Gastroesophageal sphincter (tissue), 4 donors: ENCODE results near the gene THRA. TPM values are rescaled to one million over a fixed set of nuclear protein-coding genes. Genes with fewer than 3 reads are reported as not detected.

Experiments
- ATAC-seq: fragments of 150-250 bp; one replicate; pipeline ENCODE4 v1.9.1; 2016; ENCODE audit warnings: mild to moderate bottlenecking, moderate library complexity
- H3K27ac ChIP-seq, 4 donors: fragments of 200-600 bp; sonication (generic) in 3 of 4; 1 replicate in 3 of 4; 2 replicates in 1 of 4; pipeline ENCODE4 v1.5.1; 2016 to 2019
- H3K27me3 ChIP-seq: fragments of 200-600 bp; sonication (generic); one replicate; pipeline ENCODE4 v1.5.1; 2019
- H3K36me3 ChIP-seq, 2 donors: fragments of 200-600 bp; sonication (generic); one replicate each; pipeline ENCODE4 v1.5.1; 2019; ENCODE audit warnings: control low read depth in 1 of 2
- H3K4me1 ChIP-seq, 3 donors: fragments of 200-600 bp; sonication (generic); 1 replicate in 2 of 3; 2 replicates in 1 of 3; pipeline ENCODE4 v1.5.1; 2016 to 2019; ENCODE audit warnings: control low read depth in 2 of 3
- H3K4me3 ChIP-seq, 2 donors: fragments of 200-600 bp; sonication (generic); one replicate each; pipeline ENCODE4 v1.5.1; 2019; ENCODE audit warnings: mild to moderate bottlenecking in 1 of 2, moderate library complexity in 1 of 2
- H3K9me3 ChIP-seq, 3 donors: fragments of 200-600 bp; sonication (generic); one replicate each; pipeline ENCODE4 v1.5.1; 2017 to 2019; ENCODE audit warnings: control low read depth in 2 of 3
- CTCF ChIP-seq, 4 experiments: fragments of 200-600 bp in 2 of 4; fragments of 450-650 bp in 2 of 4; sonication (generic) in 1 of 4; IDR thresholded peaks; one replicate each; pipeline ENCODE4 v1.5.1; 2017 to 2019; ENCODE audit warnings: antibody characterized with exemption in 4 of 4, mild to moderate bottlenecking in 2 of 4, moderate library complexity in 2 of 4
- EP300 ChIP-seq: sonication (generic); formaldehyde crosslinking; IDR thresholded peaks from one replicate; pipeline ENCODE4 v1.6.1; 2017; ENCODE audit warnings: antibody characterized with exemption, mild to moderate bottlenecking
- POLR2A ChIP-seq, 2 donors: fragments of 450-650 bp; IDR thresholded peaks; one replicate each; pipeline ENCODE4 v1.6.1; 2017; ENCODE audit warnings: antibody characterized with exemption in 2 of 2, mild to moderate bottlenecking in 2 of 2, moderate library complexity in 1 of 2
- POLR2AphosphoS5 ChIP-seq: sonication (generic); formaldehyde crosslinking; IDR thresholded peaks from one replicate; pipeline ENCODE4 v1.6.1; 2017; ENCODE audit warnings: antibody characterized with exemption
- WGBS, 2 donors: methylation state at CpG; one replicate each; pipeline ENCODE4 v1.1.5; 2018; ENCODE audit warnings: low coverage in 1 of 2; 5-methylcytosine and 5-hydroxymethylcytosine counted together
- total RNA-seq, 4 donors: library from RNA; depleted of rRNA; stranded (reverse); fragments of >200 nt; gene quantifications; one replicate each; pipeline ENCODE4 v1.1.0, GENCODE V29; 2016

The THRA gene
- total RNA-seq, 4 donors from 2014 or later: 84.8 to 133 (median 102) TPM

- H3K36me3 ChIP-seq: peaks cover 0 to 12% of the 10 kb centered on the region in 2 donors
- no peaks in the 10 kb centered on the region for H3K9me3 ChIP-seq
- ATAC-seq: no peak
- H3K4me1 ChIP-seq: peaks cover 41 to 100% (median 96%) of the 10 kb centered on the region in 3 donors
- H3K27me3 ChIP-seq: no peaks in the 10 kb centered on the region
- peak overlapping the region; percentile 66 to 99 (median 97) for H3K27ac ChIP-seq
- TF ChIP-seq POLR2AphosphoS5: no peak
- TF ChIP-seq POLR2A (IDR thresholded peaks at IDR 0.05): peak in 1 of 2 donors; percentile 19
- no peak for TF ChIP-seq CTCF (IDR thresholded peaks at IDR 0.05)
- no peak for TF ChIP-seq EP300
- peak overlapping the region; percentile 0 to 44 for H3K4me3 ChIP-seq
- WGBS, 2 donors: 0% methylated on average over 1 of the region's 16 CpGs; no CpG with 5 or more reads in 1 of the 2 donors
Observed at GRCh38 chr17:40071313-40072039, 8.7 kb downstream of the THRA start.

- peaks cover 42 to 100% (median 96%) of the 10 kb centered on the region in 3 donors for H3K4me1 ChIP-seq
Observed at GRCh38 chr17:40072040-40072734, 9.4 kb downstream of the THRA start.

GRCh38 chr17:40072735-40073346 lies 10.1 kb downstream of the THRA start:
- Histone ChIP-seq H3K36me3 (peaks cover 0 to 26% of the 10 kb centered on the region in 2 donors), H3K4me1 (peaks cover 42 to 100% (median 89%) of the 10 kb centered on the region in 3 donors), H3K27me3 (no peaks in the 10 kb centered on the region), H3K27ac (peak overlapping the region; percentile 66 to 99 (median 97)), H3K4me3 (peak overlapping the region in 1 of 2 donors; percentile 44), H3K9me3 (no peaks in the 10 kb centered on the region)
- 20% methylated on average over 1 to 3 of the region's 8 CpGs for WGBS, 2 donors
- TF ChIP-seq EP300 (no peak), POLR2A (IDR thresholded peaks at IDR 0.05) (no peak), CTCF (IDR thresholded peaks at IDR 0.05) (no peak), POLR2AphosphoS5 (no peak)
- peak; percentile 14 for ATAC-seq

More at GRCh38 chr17:40072040-40072734, 9.4 kb downstream of the THRA start:
- peak overlapping the region; percentile 66 to 99 (median 97) for H3K27ac ChIP-seq
- ATAC-seq: peak; percentile 49
- WGBS, 2 donors: no CpG with 5 or more reads among the region's 19 CpGs
- TF ChIP-seq POLR2AphosphoS5 (peak; percentile 92), POLR2A (IDR thresholded peaks at IDR 0.05) (no peak), CTCF (IDR thresholded peaks at IDR 0.05) (no peak), EP300 (no peak)
- H3K4me3 ChIP-seq: peak overlapping the region in 1 of 2 donors; percentile 44
- H3K27me3 ChIP-seq: no peaks in the 10 kb centered on the region
- peaks cover 0 to 19% of the 10 kb centered on the region in 2 donors for H3K36me3 ChIP-seq
- no peaks in the 10 kb centered on the region for H3K9me3 ChIP-seq

- TF ChIP-seq POLR2A (IDR thresholded peaks at IDR 0.05) (no peak), CTCF (IDR thresholded peaks at IDR 0.05) (no peak), EP300 (no peak), POLR2AphosphoS5 (no peak)
- H3K4me3 ChIP-seq: no peak overlapping the region
- H3K27ac ChIP-seq: peak overlapping the region; percentile 66 to 99 (median 97)
- H3K36me3 ChIP-seq: peaks cover 0 to 34% of the 10 kb centered on the region in 2 donors
- no peaks in the 10 kb centered on the region for H3K9me3 ChIP-seq
- ATAC-seq: no peak
- 61 to 65% methylated on average over 3 to 5 of the region's 7 CpGs for WGBS, 2 donors
- H3K4me1 ChIP-seq: peaks cover 42 to 99% (median 82%) of the 10 kb centered on the region in 3 donors
- H3K27me3 ChIP-seq: no peaks in the 10 kb centered on the region
Observed at GRCh38 chr17:40073454-40074174, 10.8 kb downstream of the THRA start.
